Thymus (tissue), 2 donors: ENCODE data around the gene ATP5PO. TPM values are rescaled to one million over a fixed set of nuclear protein-coding genes. Genes with fewer than 3 reads are reported as not detected.

ENCODE experiments used
- polyA plus RNA-seq: library from polyadenylated mRNA; stranded (reverse); fragments of 200-250 nt; gene quantifications from one replicate; pipeline ENCODE4 v1.2.3, GENCODE V29; 2013
- total RNA-seq: library from RNA; stranded (reverse); fragments of 120-200 nt; gene quantifications from one replicate; pipeline ENCODE4 v1.2.4, GENCODE V29; 2013
- donor health status: healthy.

The ATP5PO gene
- total and polyA plus RNA-seq, 2 donors, result 252 to 294 TPM

Other genes starting within 250 kb of the ATP5PO start
- 21.3 TPM for gene MRPS6, start 157.8 kb upstream of the ATP5PO start, total RNA-seq
- gene MRPS6, start 157.8 kb upstream of the ATP5PO start, polyA plus RNA-seq, result 81.8 TPM
- gene SLC5A3, start 157.8 kb upstream of the ATP5PO start, total RNA-seq, result 7.4 TPM
- 4.9 TPM for gene SLC5A3, start 157.8 kb upstream of the ATP5PO start, polyA plus RNA-seq